ENCODE data around the gene BDKRB2.

The BDKRB2 gene

DNA sequence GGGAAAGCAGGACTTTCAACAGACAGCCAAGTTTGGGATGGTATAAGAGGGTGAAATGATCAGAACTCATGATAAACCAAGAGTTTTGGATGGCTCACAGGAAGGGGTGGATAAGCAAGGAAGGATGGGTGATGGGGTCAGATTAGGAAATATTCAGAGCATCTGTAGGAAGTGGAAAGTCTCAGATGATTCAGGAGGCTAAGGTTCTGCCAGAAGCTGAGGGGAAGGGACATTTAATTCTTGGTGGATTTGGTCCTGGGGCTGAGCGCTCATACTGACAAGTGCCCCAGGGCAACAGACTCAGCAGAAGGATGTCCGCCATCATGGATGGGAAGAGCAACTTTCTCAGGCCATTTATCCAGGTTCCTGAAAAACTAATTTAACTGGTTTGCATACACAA lies 28.4 kb upstream of the BDKRB2 start:
- DNase-seq (ENCODE audit: low read depth, low spot score), result no peak

DNA sequence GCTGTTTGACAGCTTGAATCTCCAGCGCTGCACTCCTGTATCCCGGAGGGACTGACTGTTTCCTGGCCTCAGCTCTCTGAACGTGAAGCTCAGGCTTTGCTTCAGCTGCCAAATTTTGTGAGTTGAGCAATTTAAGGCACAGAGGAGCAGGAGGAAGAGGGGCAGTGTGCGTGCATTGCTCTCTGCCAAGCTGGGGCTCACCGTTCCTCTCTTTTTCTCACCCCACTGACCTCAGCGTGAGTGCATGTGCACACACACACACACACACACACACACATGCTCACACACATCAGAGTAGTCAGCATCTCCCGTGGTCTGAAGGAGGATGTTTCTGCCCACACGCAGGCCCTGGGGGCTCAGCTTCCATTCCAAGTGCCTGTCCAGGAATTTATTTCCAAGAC lies 27.8 kb upstream of the BDKRB2 start:
- no peak for DNase-seq (ENCODE audit: low read depth, low spot score)

DNA sequence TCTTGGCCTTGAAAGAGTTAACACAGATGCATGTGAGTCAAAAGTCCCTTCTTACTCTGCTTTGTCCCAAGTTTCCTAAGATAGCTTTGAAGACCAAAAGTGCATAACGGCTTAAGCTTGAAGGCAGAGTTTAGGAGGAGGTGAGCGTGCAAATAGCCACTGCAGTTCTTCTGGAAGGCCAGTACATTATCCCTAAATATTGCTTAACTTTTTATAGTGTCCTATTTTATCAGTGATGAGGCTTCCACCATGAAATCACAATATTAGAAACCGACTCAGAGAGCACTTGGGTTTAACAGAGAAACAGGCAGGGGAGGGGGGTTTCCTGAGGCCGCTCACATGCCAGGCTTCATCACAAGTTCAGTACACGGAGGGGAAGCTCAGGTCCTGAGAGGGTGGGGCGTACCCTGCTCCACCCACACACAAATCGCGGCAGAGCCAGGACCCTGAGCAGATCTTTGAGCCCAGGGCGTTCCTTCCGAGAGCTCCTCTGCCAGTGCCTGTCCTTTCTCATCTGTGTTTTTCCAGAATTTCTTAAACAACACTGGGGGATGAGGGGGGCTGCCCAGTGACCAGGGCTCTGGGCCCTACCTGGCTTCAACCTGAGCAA lies 26.8 kb upstream of the BDKRB2 start:
- DNase-seq (ENCODE audit: low read depth, low spot score), result no peak

DNA sequence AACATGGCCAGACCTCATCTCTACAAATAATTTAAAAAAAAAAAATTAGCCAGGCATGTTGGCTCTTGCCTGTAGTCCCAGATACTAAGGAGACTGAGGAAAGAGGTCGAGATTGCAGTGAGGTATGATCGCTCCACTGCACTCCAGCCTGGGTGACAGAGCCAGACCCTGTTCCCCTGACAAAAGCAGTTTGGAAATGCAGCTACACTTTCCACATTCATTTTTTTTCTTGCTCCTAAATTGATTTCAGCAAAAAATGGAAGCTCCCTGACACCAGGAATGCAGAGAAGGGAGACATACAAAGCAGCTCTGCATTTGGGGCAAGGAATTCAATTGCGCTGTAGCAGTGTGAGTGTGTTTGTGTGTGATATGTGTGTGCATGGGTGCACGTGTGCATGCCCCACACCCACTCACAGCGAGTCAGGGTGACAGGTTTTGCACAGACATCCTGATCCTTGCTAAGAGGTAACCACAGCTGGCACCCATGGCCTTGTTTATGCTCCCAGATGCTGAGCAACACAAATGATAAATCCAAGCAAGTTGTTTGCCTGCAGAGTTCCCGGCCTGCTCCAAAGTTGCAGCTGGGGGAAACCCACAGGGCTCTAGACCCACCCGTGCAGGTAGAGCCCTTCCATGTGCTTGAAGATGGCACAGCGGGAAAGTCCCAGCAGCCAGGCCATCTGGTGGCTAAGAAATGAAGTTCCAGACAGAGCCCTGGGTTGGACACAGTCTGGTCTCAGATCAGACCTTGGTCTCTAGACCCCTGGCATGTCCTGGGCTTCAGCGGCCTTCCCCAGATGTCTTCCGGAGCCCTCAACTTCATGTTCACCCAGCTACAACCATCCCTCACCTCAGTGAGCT lies 25.9 kb upstream of the BDKRB2 start:
- no peak for DNase-seq (ENCODE audit: low read depth, low spot score)

DNA sequence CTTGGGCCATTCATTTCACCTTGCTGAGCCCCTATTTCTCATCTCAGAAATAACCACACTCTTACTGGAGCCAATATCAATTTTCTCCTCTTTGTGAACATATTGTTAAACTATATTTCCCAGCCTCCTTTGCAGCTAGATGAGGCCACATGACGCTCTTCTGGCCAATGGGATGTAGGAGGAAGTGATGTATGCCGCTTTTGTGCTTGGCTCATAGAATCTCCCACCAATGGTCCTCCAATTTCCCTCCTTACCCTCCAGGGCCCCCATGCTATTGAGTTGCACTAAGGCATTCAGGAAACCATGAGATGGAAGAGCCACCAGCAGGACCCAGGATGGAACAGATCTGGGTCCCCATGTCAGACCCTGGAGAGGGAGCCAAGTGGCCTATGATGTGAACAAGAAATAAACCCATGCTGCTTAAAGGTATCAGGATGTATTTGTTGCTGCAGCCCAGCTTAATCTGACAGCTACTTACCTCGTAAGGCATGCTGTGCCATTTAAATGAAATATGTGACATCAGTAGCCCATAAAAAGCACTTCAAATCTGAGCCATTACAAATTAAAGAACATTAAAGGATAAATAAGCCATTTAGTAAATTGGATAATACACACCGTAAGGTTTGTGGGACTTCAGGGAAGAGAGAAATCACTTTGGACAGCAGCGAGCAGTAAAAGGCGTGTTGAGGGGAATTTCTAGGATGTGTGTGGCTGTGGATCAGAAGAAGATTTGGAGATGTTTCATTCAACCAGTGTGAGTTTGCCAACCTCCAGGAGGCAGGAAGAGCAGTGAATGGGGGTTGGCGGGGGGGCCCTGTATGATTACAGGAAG lies 24.4 kb upstream of the BDKRB2 start:
- DNase-seq (ENCODE audit: low read depth, low spot score), result no peak

DNA sequence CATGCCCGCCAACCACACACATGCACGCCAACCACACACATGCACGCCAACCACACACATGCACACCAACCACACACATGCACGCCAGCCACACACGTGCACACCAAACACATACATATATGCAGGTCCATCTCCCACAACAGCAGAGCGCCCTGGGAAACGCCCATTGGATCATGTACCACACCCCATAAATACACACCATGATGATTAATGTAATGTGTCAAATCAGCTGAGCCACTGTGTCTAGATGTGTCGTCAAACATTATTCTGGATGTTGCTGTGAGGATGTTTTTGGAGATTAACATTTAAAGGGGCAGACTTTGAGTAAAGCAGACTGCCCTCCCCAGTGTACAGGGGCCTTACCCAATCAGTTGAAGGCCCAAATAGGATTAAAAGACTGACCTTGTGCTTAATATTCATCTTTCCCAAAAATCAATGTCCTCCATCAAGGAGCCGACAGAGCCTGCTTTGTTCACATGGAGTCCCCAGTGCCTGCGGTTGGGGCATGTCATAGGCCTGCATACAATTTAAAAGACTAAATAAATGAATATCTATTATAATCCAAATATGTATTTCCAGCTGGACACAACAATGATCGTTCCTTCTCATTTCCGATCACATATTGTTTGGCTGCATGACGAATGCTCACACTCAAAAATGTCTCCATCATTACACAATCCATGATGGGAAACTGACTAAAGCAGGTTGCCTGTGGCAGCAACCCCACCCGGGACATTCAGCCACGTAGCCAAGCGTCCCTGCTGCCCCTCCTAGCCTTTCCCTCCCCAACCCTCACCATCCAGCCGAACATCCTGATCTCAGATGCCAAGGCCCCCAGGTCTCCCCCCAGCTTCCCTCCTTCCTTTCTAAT lies 23.2 kb upstream of the BDKRB2 start:
- no peak for DNase-seq (ENCODE audit: low read depth, low spot score)

DNA sequence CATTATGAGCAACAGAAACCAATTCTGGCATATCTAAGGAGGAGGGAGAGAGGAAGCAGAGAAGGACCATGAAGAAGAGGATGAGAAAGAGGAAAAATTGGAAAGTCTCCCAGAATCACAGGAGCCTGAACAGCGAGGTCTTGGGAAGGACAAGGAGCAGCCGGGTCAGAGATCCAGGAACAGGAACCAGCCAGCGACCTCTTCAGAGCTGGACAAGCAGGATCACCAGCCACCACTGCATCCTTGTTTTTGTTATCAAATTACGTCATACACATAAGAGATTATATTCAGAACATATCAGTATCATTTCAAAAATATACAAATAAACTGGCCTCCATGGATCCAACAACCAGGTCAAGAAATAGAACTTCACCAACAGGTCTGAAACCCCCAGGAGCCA lies 22.1 kb upstream of the BDKRB2 start:
- DNase-seq (ENCODE audit: low read depth, low spot score), result no peak

DNA sequence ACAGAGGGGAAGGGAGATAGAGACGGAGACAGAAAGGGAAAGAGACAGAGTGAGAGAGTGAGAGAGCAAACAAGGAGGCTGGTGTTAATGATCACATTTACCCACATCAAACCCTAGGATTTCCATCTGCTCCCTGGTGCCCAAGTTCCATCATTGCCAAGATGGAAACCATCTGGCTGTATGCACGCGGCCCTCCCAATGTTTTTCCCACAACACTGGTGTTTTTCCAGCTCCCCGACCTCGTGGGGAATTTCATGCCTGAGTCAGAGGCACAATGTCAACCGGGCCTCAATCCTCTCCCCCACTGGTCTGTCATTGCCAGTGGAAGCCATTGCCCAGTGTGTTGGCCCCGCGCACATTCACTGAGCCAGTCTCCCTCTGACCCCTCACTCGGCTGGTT lies 19.9 kb upstream of the BDKRB2 start:
- DNase-seq (ENCODE audit: low read depth, low spot score), result no peak

DNA sequence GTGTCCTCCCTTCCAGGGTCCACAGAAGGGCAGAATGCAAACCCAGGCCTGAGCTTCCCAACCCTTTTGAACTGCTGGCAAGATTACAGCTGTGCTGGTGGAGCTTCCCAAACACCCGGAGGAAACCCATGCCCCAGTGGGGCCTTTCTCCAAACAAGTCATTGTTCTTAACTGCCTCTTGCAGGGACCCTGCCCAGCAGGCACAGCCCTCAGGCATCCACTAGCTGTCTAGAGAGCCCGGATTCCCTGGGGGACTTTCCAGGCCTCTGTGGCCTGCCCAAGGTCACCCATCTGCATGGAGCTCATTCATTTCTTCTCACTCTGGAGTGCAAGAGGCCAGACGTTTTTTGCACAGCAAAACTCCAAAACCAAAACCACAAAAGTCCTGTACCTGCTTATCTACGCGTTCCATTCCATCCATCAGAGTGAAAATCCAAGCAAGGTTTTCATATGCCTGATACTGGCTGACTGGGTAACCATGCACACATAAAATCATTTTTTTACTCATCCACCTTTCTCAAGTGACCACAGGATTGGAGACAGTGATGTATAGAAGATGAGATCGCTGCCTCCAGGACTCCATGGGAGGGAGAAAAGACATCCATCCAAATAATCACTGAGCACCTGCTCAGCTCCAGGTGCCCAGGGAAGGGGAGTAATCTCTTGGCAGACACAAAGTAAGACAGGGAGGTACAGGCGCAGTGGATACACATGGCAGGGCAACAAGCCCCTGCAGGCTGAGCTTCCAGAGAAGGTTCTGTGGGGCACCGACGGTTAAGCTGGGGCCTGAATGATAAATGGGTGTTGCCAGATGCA lies 17.2 kb upstream of the BDKRB2 start:
- DNase-seq (ENCODE audit: low read depth, low spot score), result no peak

DNA sequence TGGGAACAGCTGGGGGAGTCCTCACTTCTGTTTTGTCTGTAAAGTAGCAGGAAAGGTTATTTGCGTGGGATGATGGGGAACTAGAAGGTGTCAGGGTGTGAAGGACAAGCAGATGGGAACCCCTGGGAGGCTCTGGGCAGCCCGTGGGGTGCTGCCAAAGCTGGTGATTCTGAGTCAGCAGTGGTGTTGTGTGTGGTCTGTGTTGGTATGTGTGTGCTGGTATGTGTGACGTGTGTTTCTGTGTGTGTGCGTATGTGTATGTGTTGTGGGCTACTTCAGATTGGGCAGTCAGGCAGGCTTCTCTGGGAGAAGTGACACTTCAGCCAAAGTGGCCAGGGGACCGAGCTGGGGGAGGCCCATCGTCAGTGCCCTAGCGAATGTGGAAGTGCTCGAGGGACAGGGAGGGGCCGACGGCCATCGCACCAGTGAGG lies 15.3 kb upstream of the BDKRB2 start:
- no peak for DNase-seq (ENCODE audit: low read depth, low spot score)

DNA sequence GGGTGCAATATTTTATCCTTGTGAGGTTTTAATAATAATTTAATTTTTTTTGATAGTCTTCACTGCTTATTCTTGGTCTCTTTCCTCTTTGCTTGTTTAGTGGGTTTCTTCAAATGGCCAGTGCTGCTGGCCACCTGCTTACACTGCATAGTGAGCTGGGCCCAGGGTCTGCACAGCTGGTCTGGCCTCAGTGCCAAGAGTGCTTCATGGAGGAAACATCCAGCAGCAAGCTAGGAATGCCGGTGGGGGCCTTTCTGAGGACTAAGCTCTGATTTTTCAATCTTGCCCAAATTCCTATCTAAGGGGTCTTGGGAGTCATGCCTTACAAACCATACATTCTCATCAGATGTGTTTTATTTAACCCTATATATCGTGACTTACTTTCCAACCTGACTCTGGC lies 13.3 kb upstream of the BDKRB2 start:
- DNase-seq (ENCODE audit: low read depth, low spot score), result no peak

DNA sequence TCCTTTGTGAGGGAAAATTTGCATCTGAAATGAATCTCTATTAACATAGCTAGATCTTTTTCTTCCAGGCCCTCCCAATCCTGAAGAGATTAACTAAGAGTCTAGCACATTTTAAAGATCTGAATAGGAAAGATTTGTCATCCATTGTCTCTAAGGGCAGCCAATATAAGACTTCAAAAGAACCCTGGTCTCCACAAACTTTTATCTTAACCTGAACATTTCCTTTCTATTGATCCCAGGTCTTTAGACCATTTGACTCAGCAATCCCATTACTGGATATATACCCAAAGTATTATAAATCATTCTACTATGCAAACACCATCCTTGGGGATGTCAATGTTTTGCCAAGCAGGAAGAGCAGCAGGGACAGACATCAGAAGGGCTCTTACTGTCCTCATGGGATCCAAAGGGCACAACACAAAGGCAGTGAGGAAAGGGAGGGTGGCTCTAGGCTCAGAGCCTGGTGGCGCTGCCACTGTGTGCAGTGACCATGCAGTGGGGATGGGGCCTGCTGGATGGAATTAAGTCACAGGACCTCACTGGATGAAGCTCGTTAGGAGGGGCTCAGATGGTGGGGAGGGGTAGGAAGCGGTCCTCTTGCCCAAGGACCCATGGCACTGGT lies 12.7 kb upstream of the BDKRB2 start:
- DNase-seq (ENCODE audit: low read depth, low spot score), result no peak

DNA sequence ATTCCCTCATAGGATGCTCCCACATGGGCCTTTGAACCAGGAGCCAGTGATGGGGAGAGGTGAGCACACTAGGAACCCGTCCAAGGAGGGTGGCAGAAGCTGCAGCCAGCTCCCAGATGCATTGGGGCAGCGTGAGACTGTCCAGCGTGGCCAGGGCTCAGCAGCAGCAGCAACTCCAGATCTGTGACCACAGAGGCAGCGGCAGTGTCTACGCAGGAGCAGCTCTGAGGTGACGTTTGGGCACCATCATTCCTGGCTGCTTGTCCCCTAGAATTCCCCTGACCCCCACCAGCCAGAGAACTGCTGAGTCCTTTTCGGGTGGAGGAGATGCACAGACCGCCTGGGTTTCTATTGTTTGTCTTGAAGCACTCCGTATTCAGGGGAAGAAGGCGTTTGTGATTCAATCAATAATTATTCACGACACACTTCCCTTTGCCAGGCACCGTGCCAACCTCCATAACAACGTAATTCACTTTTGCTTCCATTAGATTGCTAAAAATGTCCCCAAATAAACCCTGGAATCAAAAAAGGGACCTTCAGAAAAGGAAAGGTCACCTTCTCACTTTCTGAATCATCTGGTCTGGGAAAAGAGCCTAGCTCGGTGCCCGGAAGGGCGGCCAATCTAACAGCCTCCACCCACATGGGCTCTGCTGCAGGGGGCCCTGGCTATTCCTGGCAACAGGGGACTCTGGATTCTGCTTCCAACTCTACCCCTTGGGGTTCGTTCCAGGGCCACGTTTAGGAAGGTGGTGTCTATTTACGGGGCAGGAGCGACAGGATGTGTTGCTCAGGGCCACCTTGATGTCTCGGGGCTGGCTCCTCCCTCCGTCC lies 11.4 kb upstream of the BDKRB2 start:
- no peak for DNase-seq (ENCODE audit: low read depth, low spot score)

DNA sequence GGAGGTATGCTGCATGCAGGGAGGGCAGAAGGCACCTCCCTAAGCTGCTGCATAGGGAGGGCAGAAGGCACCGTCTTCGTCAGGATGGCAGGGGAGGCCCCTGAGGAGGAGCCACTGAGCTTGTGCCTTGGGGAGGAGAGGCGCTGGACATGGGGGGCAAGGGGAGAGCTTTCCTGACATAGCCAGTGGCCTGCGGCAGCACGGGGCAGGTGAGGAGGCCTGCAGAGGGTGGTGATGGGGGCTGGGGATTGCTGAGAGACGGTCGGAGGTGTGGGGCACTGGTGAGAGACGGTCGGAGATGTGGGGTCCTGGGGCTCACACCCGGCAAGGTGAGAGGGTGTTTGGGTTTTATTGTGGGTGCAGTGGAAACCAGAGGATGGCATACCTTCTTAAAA lies 10.4 kb upstream of the BDKRB2 start:
- DNase-seq (ENCODE audit: low read depth, low spot score), result no peak

DNA sequence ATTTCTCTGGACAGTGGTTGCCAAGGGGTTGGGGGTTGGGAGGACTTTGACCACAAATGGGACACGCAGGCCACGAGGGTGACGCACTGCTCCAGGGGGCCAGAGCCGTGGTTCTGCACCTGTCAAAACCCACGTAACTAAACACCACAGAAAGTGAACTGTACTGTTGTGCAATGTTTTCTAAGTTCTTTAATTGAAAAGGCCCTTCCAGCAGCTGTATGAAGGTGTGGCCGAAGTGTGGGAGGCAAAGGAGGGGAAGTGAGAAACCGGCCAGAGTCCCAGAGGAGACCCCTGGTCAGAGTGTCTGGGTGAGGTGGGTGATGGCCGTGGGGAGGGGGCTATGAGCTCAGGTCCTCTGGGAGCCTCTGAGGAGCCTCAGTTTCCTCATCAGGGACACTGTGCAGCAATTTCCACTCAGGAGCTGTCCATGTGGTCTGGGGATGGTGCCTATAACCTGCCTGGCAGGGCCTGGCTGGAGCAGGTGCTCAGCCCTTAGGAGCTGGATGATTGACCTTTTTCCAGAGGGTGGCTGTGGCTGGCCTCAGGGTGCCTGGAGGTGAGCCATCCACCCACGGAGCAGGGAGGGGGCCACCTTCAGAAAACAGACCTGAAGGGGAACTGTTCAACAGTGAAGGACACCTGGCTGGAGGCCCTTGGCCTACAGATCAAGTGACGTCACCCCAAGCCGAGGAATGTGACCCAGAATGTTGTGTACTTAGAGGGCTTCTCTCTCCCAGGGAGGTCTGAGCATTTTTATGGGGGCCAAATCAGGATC lies 9.8 kb upstream of the BDKRB2 start:
- DNase-seq (ENCODE audit: low read depth, low spot score), result no peak

DNA sequence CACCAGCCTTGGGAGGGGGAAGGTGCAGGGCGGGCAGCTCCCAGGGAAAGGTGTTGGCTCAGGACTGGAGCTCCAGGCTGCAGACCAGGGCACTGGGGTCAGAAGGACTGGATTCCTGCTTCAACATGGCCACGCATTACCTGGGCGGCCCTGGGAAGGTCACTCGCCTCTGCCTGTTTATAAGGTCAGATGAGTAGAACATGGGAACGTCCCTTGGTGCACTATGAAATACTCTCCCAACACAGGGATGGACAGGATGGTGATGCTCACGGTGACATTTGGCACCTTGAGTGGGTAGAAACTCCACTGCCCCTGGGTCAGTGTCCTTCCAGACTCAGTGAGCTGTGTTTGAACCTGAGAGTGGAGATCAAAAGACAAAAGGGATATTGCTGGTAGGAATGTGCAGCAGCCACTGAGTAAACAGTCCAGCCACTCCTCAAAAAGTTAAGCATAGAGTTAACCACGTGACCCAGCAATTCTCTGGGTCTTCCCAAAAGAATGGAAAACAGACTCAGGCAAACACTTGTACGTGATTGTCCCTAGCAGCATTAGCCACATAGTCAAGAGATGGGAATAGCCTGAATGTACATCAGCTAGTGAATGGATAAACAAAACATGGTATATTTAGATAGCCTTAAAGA lies 9.1 kb upstream of the BDKRB2 start:
- DNase-seq (ENCODE audit: low read depth, low spot score), result no peak

DNA sequence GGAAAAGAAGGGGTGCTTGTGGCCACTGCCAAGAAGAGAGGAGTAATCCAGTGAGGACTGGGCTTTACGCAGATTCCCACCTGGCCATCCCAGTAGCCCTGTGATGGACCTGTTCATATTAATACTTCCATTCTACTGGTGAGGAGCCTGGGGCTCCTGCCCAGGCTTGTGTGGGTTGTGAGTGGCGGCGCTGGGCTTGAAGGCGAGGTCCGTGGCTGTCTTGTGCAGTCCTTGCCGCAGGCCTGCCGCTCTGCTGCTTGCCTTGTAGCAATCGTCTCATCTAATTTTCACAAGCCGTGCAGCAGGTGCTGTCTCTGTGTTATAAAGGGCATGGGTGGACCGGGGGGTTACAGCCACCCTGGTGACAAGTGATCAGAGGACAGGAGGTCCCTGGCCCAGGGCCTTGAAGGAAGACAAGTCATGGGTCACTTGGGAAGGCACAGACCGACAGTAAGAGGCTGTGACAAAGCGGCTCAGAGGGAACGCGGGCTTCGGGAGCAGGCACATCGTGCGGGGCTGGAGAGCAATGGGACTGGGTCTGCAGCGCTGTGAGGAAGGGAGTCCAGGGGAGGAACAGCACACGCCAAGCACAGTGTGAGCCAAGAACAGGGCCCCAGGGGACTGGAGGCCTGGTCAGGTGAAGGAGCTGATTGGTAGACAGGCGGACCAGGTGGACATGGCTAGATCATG lies 7.3 kb upstream of the BDKRB2 start:
- DNase-seq (ENCODE audit: low read depth, low spot score), result no peak

Measured in ELF-1 (cell line).